ENCODE measurements around the gene RRP7A. TPM values are rescaled to one million over a fixed set of nuclear protein-coding genes. Genes with fewer than 3 reads are reported as not detected.
A peak's percentile ranks its signal among the peaks of the same experiment; 100 is the strongest.
"Not testable (repeated sequence)": the region's sequence is repeated elsewhere in the genome, so short reads cannot be mapped to it uniquely, and the experiment has no call there.

RRP7A gene
- total RNA-seq, 8 experiments from 2014 or later: 15.1 to 43.7 (median 29.1) TPM

- WGBS, 10 experiments: 45 to 100% (median 84%) methylated on average over 1 to 8 of the region's 8 CpGs; no CpG with 5 or more reads in 3 of the 10 experiments
- H3K4me3 ChIP-seq; H3K27ac ChIP-seq; in situ Hi-C loops (cut with MboI; ENCODE audit: low pct_unique_long_range_greater_than_20kb in 2 of 9, low sequenced_read_pairs in 9 of 9, unreplicated experiment in 9 of 9); ATAC-seq (replicated peaks in 6 of 8); H3K4me1 ChIP-seq (replicated peaks in 1 of 2): not testable (repeated sequence)
Observed at GRCh38 chr22:42529435-42529834, 9.8 kb upstream of the RRP7A start.

DNA sequence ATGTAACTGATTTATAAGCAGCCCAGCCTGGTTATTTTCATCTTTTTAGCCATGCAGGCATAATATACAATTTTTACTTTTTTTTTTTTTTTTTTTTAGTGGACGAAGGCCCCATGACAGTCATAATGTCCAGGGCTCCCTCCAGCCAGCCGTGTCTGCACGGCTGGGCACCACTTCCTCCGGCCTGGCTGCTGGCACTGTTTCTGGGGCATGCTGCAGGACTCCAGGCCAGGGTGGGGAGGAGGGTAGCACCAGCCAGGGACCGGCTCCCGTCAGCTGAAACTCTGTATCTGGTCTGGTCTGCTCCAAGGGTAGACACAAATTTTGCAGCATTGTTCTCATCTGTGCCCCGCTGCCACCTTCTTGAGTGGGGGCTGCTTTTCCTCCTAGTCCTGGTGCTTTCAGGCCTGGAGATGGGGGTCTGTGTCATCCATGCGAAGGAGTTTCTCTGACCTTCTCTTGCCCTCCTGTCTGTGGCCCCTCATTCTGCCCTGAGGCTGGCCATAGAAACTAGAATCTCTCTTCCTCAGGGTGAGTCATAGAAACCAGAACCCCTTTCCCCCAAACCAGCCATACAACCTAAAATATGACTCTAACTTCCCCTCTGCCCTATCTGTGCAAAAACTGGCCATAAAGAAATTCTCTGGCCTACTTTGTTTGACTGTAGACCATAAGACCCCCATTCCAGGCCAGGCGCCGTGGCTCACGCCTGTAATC lies 9.2 kb upstream of the RRP7A start:
- ATAC-seq (replicated peaks in 6 of 8): no peak
- H3K4me3 ChIP-seq: no peak overlapping the region
- no peak overlapping the region for H3K27ac ChIP-seq
- in situ Hi-C loops (cut with MboI; ENCODE audit: low pct_unique_long_range_greater_than_20kb in 2 of 9, low sequenced_read_pairs in 9 of 9, unreplicated experiment in 9 of 9): no loop called here
- peaks cover 3 to 6% of the 10 kb centered on the region in 2 donors for H3K4me1 ChIP-seq (replicated peaks in 1 of 2)
- 51 to 100% (median 96%) methylated on average over 1 to 7 of the region's 11 CpGs; no CpG with 5 or more reads in 3 of the 10 experiments for WGBS, 10 experiments

DNA sequence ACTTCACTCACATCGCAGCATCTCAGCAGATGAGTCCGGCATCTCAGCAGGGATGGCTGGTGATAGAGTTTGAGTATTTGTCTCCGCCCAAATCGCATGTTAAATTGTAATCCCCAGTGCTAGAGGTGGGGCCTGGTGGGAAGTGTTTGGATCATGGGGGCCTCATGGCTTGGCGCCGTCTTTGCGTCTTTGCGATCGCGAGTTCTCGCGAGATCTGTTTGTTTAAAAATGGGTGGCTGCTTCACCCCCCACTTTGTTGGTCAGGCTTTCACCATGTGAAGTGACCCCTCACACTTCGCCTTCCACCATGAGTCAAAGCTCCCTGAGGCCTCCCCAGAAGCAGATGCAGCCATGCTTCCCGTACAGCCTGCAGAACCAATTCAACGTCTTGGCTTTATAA lies 3.0 kb upstream of the RRP7A start:
- 45 to 100% (median 93%) methylated on average over 1 to 15 of the region's 15 CpGs; no CpG with 5 or more reads in 4 of the 10 experiments for WGBS, 10 experiments
- Histone ChIP-seq H3K4me1 (replicated peaks in 1 of 2) (peaks cover 6% of the 10 kb centered on the region in 2 donors), H3K4me3 (no peak overlapping the region), H3K27ac (no peak overlapping the region)
- ATAC-seq (replicated peaks in 6 of 8): no peak
- in situ Hi-C loops (cut with MboI; ENCODE audit: low pct_unique_long_range_greater_than_20kb in 2 of 9, low sequenced_read_pairs in 9 of 9, unreplicated experiment in 9 of 9): no loop called here

GRCh38 chr22:42521228-42521546 lies 1.6 kb upstream of the RRP7A start:
- Histone ChIP-seq H3K27ac (no peak overlapping the region), H3K4me3 (no peak overlapping the region), H3K4me1 (replicated peaks in 1 of 2) (peaks cover 6% of the 10 kb centered on the region in 2 donors)
- in situ Hi-C loops (cut with MboI; ENCODE audit: low pct_unique_long_range_greater_than_20kb in 2 of 9, low sequenced_read_pairs in 9 of 9, unreplicated experiment in 9 of 9): no loop called here
- ATAC-seq (replicated peaks in 6 of 8): no peak
- WGBS, 10 experiments: 60 to 100% (median 91%) methylated on average over 1 to 9 of the region's 9 CpGs

- H3K27ac ChIP-seq: peak overlapping the region in 1 of 2 donors; percentile 81
- peak in 2 of 8 experiments; percentile 41 to 53 for ATAC-seq (replicated peaks in 6 of 8)
- in situ Hi-C loops (cut with MboI; ENCODE audit: low pct_unique_long_range_greater_than_20kb in 2 of 9, low sequenced_read_pairs in 9 of 9, unreplicated experiment in 9 of 9): not testable (repeated sequence)
Observed at GRCh38 chr22:42518638-42519524, 715 bp downstream of the RRP7A start.

GRCh38 chr22:42517103-42517502 lies 2.5 kb downstream of the RRP7A start:
- 86 to 100% (median 95%) methylated on average over 1 to 6 of the region's 7 CpGs for WGBS, 10 experiments
- H3K4me3 ChIP-seq; H3K4me1 ChIP-seq (replicated peaks in 1 of 2); ATAC-seq (replicated peaks in 6 of 8); H3K27ac ChIP-seq; in situ Hi-C loops (cut with MboI; ENCODE audit: low pct_unique_long_range_greater_than_20kb in 2 of 9, low sequenced_read_pairs in 9 of 9, unreplicated experiment in 9 of 9): not testable (repeated sequence)

More at GRCh38 chr22:42518638-42519524, 715 bp downstream of the RRP7A start:
- not testable (repeated sequence) for H3K4me1 ChIP-seq (replicated peaks in 1 of 2)
- peak overlapping the region; percentile 82 to 100 (median 95) for H3K4me3 ChIP-seq
- WGBS, 10 experiments: no CpG with 5 or more reads among the region's 28 CpGs

DNA sequence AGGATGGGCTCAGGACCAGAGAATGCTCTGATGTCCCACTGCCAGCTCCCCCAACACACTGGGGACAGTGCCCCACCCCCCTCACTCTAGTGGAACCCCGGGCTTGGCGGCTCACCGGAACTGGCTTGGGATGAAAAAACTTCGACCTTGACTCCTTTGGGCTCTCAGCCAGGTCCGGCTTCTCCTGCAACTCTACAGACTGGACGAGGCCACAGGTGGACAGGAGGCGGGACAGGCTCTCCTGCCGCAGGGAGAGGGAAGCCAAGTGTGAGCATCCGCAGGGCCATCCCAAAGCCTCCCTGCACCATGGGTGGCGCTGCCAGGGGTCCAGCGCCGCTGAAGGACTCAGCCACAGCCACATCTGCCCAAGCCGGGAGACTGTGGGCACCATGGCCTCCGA lies 3.7 kb downstream of the RRP7A start:
- Histone ChIP-seq H3K27ac (no peak overlapping the region), H3K4me3 (no peak overlapping the region), H3K4me1 (replicated peaks in 1 of 2) (peaks cover 6% of the 10 kb centered on the region in 2 donors)
- WGBS, 10 experiments: 90 to 94% methylated on average over 4 to 8 of the region's 14 CpGs; no CpG with 5 or more reads in 8 of the 10 experiments
- in situ Hi-C loops (cut with MboI; ENCODE audit: low pct_unique_long_range_greater_than_20kb in 2 of 9, low sequenced_read_pairs in 9 of 9, unreplicated experiment in 9 of 9): no loop called here
- no peak for ATAC-seq (replicated peaks in 6 of 8)

DNA sequence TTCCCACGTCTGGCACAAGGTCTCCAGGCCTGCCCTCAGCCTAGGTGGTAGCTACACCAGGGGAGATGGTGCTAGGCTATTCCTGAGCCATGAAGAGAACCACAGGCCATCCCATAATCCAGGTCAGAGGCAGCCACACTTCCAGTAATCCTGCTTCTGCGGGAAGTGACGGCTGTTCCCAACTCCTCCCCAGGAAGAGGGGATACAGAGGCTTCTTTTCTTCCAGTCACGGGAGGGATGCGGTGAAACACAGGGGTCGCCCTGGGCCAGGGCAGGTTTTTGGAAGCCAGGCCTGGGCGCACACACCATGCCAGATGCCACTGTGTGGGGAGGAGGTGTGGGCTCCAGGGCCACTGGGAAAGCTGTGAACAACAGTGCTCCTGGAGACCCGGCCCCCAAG lies 4.3 kb downstream of the RRP7A start:
- H3K4me3 ChIP-seq; ATAC-seq (replicated peaks in 6 of 8); in situ Hi-C loops (cut with MboI; ENCODE audit: low pct_unique_long_range_greater_than_20kb in 2 of 9, low sequenced_read_pairs in 9 of 9, unreplicated experiment in 9 of 9); H3K27ac ChIP-seq; H3K4me1 ChIP-seq (replicated peaks in 1 of 2): not testable (repeated sequence)
- no CpG with 5 or more reads among the region's 8 CpGs for WGBS, 10 experiments

DNA sequence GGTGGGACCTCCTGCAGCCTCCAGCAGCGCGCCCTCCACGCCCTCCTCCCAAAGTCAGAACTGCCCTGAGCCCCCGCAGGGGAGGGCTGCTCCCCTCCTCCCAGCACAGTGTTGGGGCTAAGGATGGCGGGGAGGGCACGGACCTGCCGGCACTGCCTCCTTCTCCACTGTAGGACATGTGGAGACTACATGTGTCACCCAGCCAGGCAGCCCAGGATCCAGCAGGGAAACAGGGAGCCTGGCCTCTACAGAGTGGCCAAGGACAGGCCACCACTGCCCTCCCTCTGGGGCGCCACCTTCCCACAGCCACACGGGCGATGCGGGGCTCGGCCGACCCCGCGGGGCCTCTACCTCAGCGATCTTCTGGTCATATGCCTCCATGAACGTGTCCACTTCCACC lies 5.3 kb downstream of the RRP7A start:
- WGBS, 10 experiments: 90% methylated on average over 2 of the region's 17 CpGs; no CpG with 5 or more reads in 9 of the 10 experiments
- in situ Hi-C loops (cut with MboI; ENCODE audit: low pct_unique_long_range_greater_than_20kb in 2 of 9, low sequenced_read_pairs in 9 of 9, unreplicated experiment in 9 of 9); H3K27ac ChIP-seq; H3K4me3 ChIP-seq; H3K4me1 ChIP-seq (replicated peaks in 1 of 2): not testable (repeated sequence)
- peak in 1 of 8 experiments; percentile 5 for ATAC-seq (replicated peaks in 6 of 8)

DNA sequence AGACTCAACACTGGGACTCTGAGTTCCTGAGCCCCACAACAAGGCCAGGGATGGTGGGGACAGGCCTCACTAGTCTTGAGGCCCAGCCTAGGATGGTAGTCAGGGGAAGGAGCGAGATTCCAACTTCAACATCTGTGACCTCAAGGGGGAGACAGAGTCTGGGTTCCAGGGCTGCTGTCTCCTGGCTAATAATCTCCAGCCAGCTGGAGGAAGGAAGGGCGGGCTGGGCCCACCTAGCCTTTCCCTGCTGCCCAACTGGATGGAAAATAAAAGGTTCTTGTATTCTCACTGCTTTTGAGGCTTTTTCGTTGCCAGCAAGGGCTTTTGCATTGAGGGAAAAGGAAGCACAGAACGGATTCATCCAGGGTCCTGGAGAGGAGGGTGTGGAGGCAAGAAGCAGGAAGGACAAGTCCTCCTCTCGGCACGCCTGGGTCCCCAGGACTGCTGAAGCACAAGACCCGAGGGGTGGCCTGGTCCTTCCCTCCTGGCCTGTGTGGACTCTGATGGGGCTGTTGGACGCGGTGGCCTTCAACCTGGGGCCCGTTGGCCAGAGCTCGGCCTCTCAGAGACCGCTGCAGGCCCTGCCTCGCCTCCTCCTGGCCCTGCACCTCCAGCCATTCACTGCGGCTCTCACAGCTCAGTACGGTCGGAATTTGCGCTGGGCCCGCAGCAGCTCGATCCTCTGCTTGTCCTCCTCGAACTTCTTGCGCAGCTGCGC lies 7.2 kb downstream of the RRP7A start:
- in situ Hi-C loops (cut with MboI; ENCODE audit: low pct_unique_long_range_greater_than_20kb in 2 of 9, low sequenced_read_pairs in 9 of 9, unreplicated experiment in 9 of 9); H3K4me1 ChIP-seq (replicated peaks in 1 of 2); H3K27ac ChIP-seq; H3K4me3 ChIP-seq: not testable (repeated sequence)
- WGBS, 10 experiments: 81 to 82% methylated on average over 10 to 12 of the region's 22 CpGs; no CpG with 5 or more reads in 8 of the 10 experiments
- peak; percentile 43 to 76 (median 64) for ATAC-seq (replicated peaks in 6 of 8)

DNA sequence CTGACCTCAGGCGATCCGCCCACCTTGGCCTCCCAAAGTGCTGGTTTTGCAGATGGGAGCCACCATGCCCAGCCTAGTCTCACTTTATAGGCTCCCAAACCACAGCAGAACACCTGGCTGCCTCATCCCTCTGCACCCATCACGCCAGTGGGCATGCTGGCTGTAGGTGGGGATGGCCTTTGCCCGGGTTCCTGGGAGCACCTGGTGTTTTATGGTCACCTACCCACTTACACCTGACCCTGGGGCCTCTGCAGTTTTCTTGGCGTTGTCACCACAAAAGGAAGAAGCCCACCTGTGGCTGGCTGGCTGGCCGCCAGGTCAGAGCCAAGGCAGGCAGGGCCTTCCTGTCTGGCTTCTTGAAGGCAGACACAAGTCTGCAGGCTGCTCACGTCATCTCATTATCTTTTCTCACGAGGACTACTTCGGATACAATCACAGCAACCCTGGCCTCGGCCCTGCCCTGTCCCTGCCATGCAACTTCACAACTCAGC lies 8.2 kb downstream of the RRP7A start:
- in situ Hi-C loops (cut with MboI; ENCODE audit: low pct_unique_long_range_greater_than_20kb in 2 of 9, low sequenced_read_pairs in 9 of 9, unreplicated experiment in 9 of 9): no loop called here
- H3K27ac ChIP-seq: no peak overlapping the region
- no peaks in the 10 kb centered on the region for H3K4me1 ChIP-seq (replicated peaks in 1 of 2)
- H3K4me3 ChIP-seq: no peak overlapping the region
- ATAC-seq (replicated peaks in 6 of 8): no peak
- WGBS, 10 experiments: 87 to 100% (median 100%) methylated on average over 1 to 6 of the region's 10 CpGs; no CpG with 5 or more reads in 5 of the 10 experiments

GRCh38 chr22:42509548-42509947 lies 10.0 kb downstream of the RRP7A start:
- no peak for ATAC-seq (replicated peaks in 6 of 8)
- no peaks in the 10 kb centered on the region for H3K4me1 ChIP-seq (replicated peaks in 1 of 2)
- in situ Hi-C loops (cut with MboI; ENCODE audit: low pct_unique_long_range_greater_than_20kb in 2 of 9, low sequenced_read_pairs in 9 of 9, unreplicated experiment in 9 of 9): no loop called here
- WGBS, 10 experiments: 85 to 100% (median 93%) methylated on average over 3 to 6 of the region's 15 CpGs; no CpG with 5 or more reads in 6 of the 10 experiments
- no peak overlapping the region for H3K27ac ChIP-seq
- H3K4me3 ChIP-seq: no peak overlapping the region

- WGBS, 10 experiments: 0% methylated on average over 1 of the region's 10 CpGs; no CpG with 5 or more reads in 9 of the 10 experiments
- in situ Hi-C loops (cut with MboI; ENCODE audit: low pct_unique_long_range_greater_than_20kb in 2 of 9, low sequenced_read_pairs in 9 of 9, unreplicated experiment in 9 of 9); H3K4me3 ChIP-seq; H3K27ac ChIP-seq; H3K4me1 ChIP-seq (replicated peaks in 1 of 2): not testable (repeated sequence)
- peak in 2 of 8 experiments; percentile 9 to 12 for ATAC-seq (replicated peaks in 6 of 8)
Observed at GRCh38 chr22:42508975-42509364, 10.6 kb downstream of the RRP7A start.

Data from motor neuron (in vitro differentiated cells).